GM13976 (cell line): Measurements from ENCODE around the gene APEH.

Experiments
- DNase-seq: peaks from one replicate; pipeline ENCODE4 v3.0.0; 2012; ENCODE audit warnings: low spot score
- in situ Hi-C: fragments of 300-500 bp; cut with MboI; formaldehyde crosslinking; loops from one replicate; pipeline ENCODE4 v1.12.0; 2022; ENCODE audit warnings: low sequenced_read_pairs, mixed read lengths, inconsistent platforms; ENCODE audit not compliant: unreplicated experiment
- TF ChIP-seq, protein P1 (sequence below): IDR thresholded peaks from 2 replicates; pipeline ENCODE4 v1.5.1; 2012; ENCODE audit warnings: borderline replicate concordance, mild to moderate bottlenecking; ENCODE audit not compliant: insufficient read depth; ENCODE audit errors: extremely low read depth, missing control alignments, control extremely low read depth

The APEH gene

DNA sequence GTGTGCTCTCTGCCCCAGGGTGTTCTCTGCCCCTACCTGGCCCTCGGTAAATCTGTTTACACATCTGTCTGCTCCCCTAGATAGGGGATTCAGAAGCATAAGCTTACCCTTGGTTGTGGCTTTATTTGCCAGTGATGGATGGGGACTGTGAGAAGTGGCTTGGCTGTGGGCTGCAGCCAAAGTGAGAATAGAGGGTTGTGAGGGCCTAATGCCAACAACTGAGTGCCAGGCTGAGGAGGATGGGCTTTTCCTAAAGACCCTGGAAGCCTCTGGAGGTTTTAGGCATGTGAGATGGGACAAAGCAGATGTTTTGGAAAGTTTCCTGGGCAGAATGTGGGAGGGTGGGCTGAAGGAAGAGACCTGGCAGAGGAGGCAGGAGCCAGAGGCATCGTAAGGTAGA is 15.4 kb upstream of the APEH start:
- DNase-seq = no peak
- in situ Hi-C loops = no loop called here
- TF ChIP-seq, protein P1, sequence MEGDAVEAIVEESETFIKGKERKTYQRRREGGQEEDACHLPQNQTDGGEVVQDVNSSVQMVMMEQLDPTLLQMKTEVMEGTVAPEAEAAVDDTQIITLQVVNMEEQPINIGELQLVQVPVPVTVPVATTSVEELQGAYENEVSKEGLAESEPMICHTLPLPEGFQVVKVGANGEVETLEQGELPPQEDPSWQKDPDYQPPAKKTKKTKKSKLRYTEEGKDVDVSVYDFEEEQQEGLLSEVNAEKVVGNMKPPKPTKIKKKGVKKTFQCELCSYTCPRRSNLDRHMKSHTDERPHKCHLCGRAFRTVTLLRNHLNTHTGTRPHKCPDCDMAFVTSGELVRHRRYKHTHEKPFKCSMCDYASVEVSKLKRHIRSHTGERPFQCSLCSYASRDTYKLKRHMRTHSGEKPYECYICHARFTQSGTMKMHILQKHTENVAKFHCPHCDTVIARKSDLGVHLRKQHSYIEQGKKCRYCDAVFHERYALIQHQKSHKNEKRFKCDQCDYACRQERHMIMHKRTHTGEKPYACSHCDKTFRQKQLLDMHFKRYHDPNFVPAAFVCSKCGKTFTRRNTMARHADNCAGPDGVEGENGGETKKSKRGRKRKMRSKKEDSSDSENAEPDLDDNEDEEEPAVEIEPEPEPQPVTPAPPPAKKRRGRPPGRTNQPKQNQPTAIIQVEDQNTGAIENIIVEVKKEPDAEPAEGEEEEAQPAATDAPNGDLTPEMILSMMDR = no peak

DNA sequence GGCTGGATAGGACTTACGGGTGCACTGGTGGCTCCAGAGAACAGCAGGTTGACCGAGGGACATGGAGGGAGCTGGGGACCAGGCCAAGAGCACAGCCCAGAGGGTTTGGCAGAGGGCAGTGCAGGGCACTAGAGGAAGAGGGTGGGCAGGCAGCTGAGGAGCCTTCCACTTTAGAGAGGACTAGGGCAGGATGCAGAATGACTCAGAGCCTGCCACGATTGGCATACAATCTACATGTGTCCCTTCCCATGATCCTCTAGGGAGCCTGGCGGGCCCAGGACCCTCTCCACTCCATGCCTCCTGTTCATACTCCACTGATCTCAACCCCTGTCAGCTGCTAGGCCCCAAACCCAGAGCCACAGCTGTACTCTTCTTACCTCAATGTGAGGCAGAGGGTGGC is 14.4 kb upstream of the APEH start:
- DNase-seq = no peak
- in situ Hi-C loops = no loop called here
- TF ChIP-seq, protein P1 = no peak

DNA sequence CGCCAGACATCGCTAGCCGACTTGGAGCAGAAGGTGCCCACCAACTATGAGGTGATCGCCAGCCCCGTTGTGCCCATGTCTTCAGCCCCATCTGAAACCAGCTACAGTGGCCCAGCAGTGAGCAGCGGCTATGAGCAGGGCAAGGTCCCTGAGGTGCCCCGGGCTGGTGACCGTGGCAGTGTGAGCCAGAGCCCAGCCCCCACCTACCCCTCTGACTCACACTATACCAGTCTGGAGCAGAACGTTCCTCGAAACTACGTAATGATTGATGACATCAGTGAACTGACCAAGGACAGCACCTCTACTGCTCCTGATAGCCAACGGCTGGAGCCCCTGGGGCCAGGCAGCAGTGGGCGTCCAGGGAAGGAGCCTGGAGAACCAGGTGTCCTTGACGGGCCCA is 12.9 kb upstream of the APEH start:
- TF ChIP-seq, protein P1 = no peak
- in situ Hi-C loops = no loop called here
- no peak for DNase-seq

DNA sequence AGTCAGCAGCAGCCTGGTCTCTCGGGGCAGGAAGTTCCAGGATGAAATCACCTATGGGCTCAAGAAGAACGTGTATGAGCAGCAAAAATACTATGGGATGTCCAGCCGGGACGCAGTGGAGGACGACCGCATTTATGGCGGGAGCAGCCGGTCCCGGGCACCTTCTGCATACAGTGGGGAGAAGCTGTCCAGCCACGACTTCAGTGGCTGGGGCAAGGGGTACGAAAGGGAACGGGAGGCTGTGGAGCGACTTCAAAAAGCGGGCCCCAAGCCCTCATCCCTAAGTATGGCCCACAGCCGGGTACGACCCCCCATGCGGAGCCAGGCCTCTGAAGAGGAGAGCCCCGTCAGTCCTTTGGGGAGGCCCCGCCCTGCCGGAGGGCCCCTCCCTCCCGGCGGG is 12.1 kb upstream of the APEH start:
- no peak for DNase-seq
- in situ Hi-C loops = no loop called here
- TF ChIP-seq, protein P1 = no peak

DNA sequence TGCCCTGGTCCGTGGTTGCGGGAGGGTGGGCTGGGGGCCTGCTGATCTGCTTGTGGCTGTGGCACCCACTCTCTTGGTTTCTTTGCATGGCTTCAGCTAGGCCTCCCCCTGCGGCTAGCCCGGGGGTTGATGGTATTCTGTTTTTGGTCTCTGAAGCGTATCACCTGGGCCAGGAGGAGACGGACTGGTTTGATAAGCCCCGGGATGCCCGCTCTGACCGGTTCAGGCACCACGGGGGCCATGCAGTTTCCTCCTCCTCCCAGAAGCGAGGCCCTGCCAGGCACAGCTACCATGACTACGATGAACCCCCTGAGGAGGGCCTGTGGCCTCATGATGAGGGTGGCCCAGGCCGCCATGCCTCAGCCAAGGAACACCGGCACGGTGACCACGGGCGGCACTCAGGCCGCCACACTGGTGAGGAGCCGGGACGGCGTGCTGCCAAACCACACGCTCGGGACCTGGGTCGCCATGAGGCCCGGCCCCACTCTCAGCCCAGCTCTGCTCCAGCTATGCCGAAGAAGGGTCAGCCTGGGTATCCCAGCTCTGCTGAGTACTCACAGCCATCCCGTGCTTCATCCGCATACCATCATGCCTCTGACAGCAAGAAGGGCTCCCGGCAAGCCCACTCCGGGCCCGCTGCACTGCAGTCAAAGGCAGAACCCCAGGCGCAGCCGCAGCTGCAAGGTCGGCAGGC is 11.3 kb upstream of the APEH start:
- no peak for DNase-seq
- in situ Hi-C loops = no loop called here
- TF ChIP-seq, protein P1 = no peak

DNA sequence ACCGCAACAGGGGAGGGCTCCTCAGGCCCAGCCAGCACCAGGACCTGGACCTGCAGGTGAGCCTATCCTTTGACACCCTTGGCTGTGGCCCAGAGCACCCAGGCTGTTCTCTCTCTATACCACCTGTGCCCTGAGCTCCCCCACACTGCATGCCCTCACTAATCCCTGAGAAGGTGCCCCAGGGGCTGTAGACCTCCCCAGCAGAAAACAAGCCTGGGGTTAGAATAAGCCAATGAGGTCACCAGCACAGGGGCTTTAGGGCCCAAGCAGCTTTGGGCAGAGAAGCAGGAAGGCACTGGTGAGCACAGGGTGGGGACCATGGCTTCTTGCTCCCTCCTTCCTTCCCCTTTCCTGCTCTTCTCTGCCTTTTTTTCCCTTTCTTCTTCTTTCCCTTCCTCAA is 10.3 kb upstream of the APEH start:
- no peak for DNase-seq
- TF ChIP-seq, protein P1 = no peak
- in situ Hi-C loops = no loop called here
